Measurements from ENCODE around the gene PLXNA2. TPM values are rescaled to one million over a fixed set of nuclear protein-coding genes. Genes with fewer than 3 reads are reported as not detected.

Gene PLXNA2
- total RNA-seq, 1 donor from 2014 or later, result 17.7 TPM

GRCh38 chr1:208058267-208058666, 185.9 kb downstream of the PLXNA2 start:
- DNase-seq (ENCODE audit: low read depth), result no peak
- Mint-ChIP-seq H3K4me1 (ENCODE audit: low read depth, unreplicated experiment) (peaks cover 9% of the 10 kb centered on the region), H3K4me3 (ENCODE audit: unreplicated experiment) (no peak overlapping the region), H3K27ac (ENCODE audit: unreplicated experiment) (no peak overlapping the region), H3K9me3 (ENCODE audit: unreplicated experiment) (no peaks in the 10 kb centered on the region), H3K27me3 (ENCODE audit: low read depth, unreplicated experiment) (peaks cover 28% of the 10 kb centered on the region), H3K36me3 (ENCODE audit: low read depth, unreplicated experiment) (peaks cover 5% of the 10 kb centered on the region)
- Histone ChIP-seq H3K27ac (ENCODE audit: low read depth, low read length) (no peak overlapping the region), H4K20me1 (ENCODE audit: insufficient read depth, low read length) (no peaks in the 10 kb centered on the region), H3K4me2 (ENCODE audit: low read length) (no peak overlapping the region), H3K4me3 (ENCODE audit: insufficient read depth, low read depth, low read length) (no peak overlapping the region), H2AFZ (ENCODE audit: low read depth, low read length) (no peak overlapping the region), H3K9ac (ENCODE audit: low read length) (no peak overlapping the region), H3K9me3 (ENCODE audit: insufficient read depth, low read depth, low read length) (no peaks in the 10 kb centered on the region), H3K4me1 (ENCODE audit: insufficient read depth, low read length) (peaks cover 2% of the 10 kb centered on the region), H3K36me3 (ENCODE audit: insufficient read depth, low read length) (peaks cover 2% of the 10 kb centered on the region), H3K79me2 (ENCODE audit: insufficient read depth, low read length) (no peaks in the 10 kb centered on the region), H3K27me3 (ENCODE audit: insufficient read depth, low read length) (no peaks in the 10 kb centered on the region)
- TF ChIP-seq CTCF (IDR thresholded peaks at IDR 0.05; ENCODE audit: insufficient read depth, low read depth, low read length) (no peak), EZH2 (IDR thresholded peaks at IDR 0.05; ENCODE audit: insufficient read depth, low read length) (no peak)
- no peak for FAIRE-seq

GRCh38 chr1:208057056-208057455, 187.1 kb downstream of the PLXNA2 start:
- Histone ChIP-seq H2AFZ (ENCODE audit: low read depth, low read length) (no peak overlapping the region), H3K27ac (ENCODE audit: low read depth, low read length) (no peak overlapping the region), H3K4me1 (ENCODE audit: insufficient read depth, low read length) (peaks cover 2% of the 10 kb centered on the region), H3K27me3 (ENCODE audit: insufficient read depth, low read length) (no peaks in the 10 kb centered on the region), H3K79me2 (ENCODE audit: insufficient read depth, low read length) (no peaks in the 10 kb centered on the region), H3K9me3 (ENCODE audit: insufficient read depth, low read depth, low read length) (no peaks in the 10 kb centered on the region), H4K20me1 (ENCODE audit: insufficient read depth, low read length) (no peaks in the 10 kb centered on the region), H3K9ac (ENCODE audit: low read length) (no peak overlapping the region), H3K4me3 (ENCODE audit: insufficient read depth, low read depth, low read length) (no peak overlapping the region), H3K36me3 (ENCODE audit: insufficient read depth, low read length) (peaks cover under 1% of the 10 kb centered on the region), H3K4me2 (ENCODE audit: low read length) (no peak overlapping the region)
- H3K4me3 Mint-ChIP-seq (ENCODE audit: unreplicated experiment), result no peak overlapping the region
- peaks cover 7% of the 10 kb centered on the region for H3K36me3 Mint-ChIP-seq (ENCODE audit: low read depth, unreplicated experiment)
- FAIRE-seq, result no peak
- TF ChIP-seq EZH2 (IDR thresholded peaks at IDR 0.05; ENCODE audit: insufficient read depth, low read length) (no peak), CTCF (IDR thresholded peaks at IDR 0.05; ENCODE audit: insufficient read depth, low read depth, low read length) (no peak)
- no peak overlapping the region for H3K27ac Mint-ChIP-seq (ENCODE audit: unreplicated experiment)
- H3K27me3 Mint-ChIP-seq (ENCODE audit: low read depth, unreplicated experiment), result peaks cover 29% of the 10 kb centered on the region
- H3K4me1 Mint-ChIP-seq (ENCODE audit: low read depth, unreplicated experiment), result peaks cover 9% of the 10 kb centered on the region
- DNase-seq (ENCODE audit: low read depth), result no peak
- no peaks in the 10 kb centered on the region for H3K9me3 Mint-ChIP-seq (ENCODE audit: unreplicated experiment)

- FAIRE-seq (no peak), DNase-seq (ENCODE audit: low read depth) (no peak)
- Mint-ChIP-seq H3K36me3 (ENCODE audit: low read depth, unreplicated experiment) (peaks cover 10% of the 10 kb centered on the region), H3K27me3 (ENCODE audit: low read depth, unreplicated experiment) (peaks cover 35% of the 10 kb centered on the region), H3K4me1 (ENCODE audit: low read depth, unreplicated experiment) (peaks cover 9% of the 10 kb centered on the region), H3K9me3 (ENCODE audit: unreplicated experiment) (no peaks in the 10 kb centered on the region), H3K27ac (ENCODE audit: unreplicated experiment) (no peak overlapping the region), H3K4me3 (ENCODE audit: unreplicated experiment) (no peak overlapping the region)
- Histone ChIP-seq H3K27me3 (ENCODE audit: insufficient read depth, low read length) (no peaks in the 10 kb centered on the region), H2AFZ (ENCODE audit: low read depth, low read length) (no peak overlapping the region), H3K36me3 (ENCODE audit: insufficient read depth, low read length) (no peaks in the 10 kb centered on the region), H3K4me2 (ENCODE audit: low read length) (no peak overlapping the region), H3K9me3 (ENCODE audit: insufficient read depth, low read depth, low read length) (no peaks in the 10 kb centered on the region), H3K79me2 (ENCODE audit: insufficient read depth, low read length) (no peaks in the 10 kb centered on the region), H3K27ac (ENCODE audit: low read depth, low read length) (no peak overlapping the region), H3K4me3 (ENCODE audit: insufficient read depth, low read depth, low read length) (no peak overlapping the region), H3K4me1 (ENCODE audit: insufficient read depth, low read length) (peaks cover 2% of the 10 kb centered on the region), H3K9ac (ENCODE audit: low read length) (no peak overlapping the region), H4K20me1 (ENCODE audit: insufficient read depth, low read length) (no peaks in the 10 kb centered on the region)
- TF ChIP-seq EZH2 (IDR thresholded peaks at IDR 0.05; ENCODE audit: insufficient read depth, low read length) (no peak), CTCF (IDR thresholded peaks at IDR 0.05; ENCODE audit: insufficient read depth, low read depth, low read length) (no peak)
These were observed 188.6 kb downstream of the PLXNA2 start for GRCh38 chr1:208055535-208055934.

Measured in astrocyte (in vitro differentiated cells and primary cell).